ENCODE results near the gene UTP15.

Gene UTP15

GRCh38 chr5:73623060-73623459 lies 57.5 kb downstream of the UTP15 start:
- H3K27ac ChIP-seq (ENCODE audit: low read length, poor library complexity, severe bottlenecking) = no peak overlapping the region
- H3K23ac ChIP-seq (ENCODE audit: low read length in 2 of 2) = no peak overlapping the region
- no peak overlapping the region for H3K4me3 ChIP-seq (ENCODE audit: insufficient read depth in 1 of 2, low read depth in 1 of 2, low read length in 2 of 2)
- H4K91ac ChIP-seq (ENCODE audit: low read length) = no peak overlapping the region
- no peak overlapping the region for H2BK15ac ChIP-seq (ENCODE audit: low read depth, poor library complexity, severe bottlenecking)
- H2AK5ac ChIP-seq (ENCODE audit: low read length, severe bottlenecking) = no peak overlapping the region
- no peak for DNase-seq
- no peak overlapping the region for H3K9ac ChIP-seq (ENCODE audit: low read length)
- H3K4ac ChIP-seq (ENCODE audit: low read depth in 1 of 2, low read length in 2 of 2) = no peak overlapping the region
- no peaks in the 10 kb centered on the region for H3K79me1 ChIP-seq (replicated peaks; ENCODE audit: low read length, poor library complexity, severe bottlenecking)
- no peak overlapping the region for H3K14ac ChIP-seq (ENCODE audit: low read length in 2 of 2)
- H3K36me3 ChIP-seq (ENCODE audit: control insufficient read depth in 1 of 2, insufficient read depth in 2 of 2, low read depth in 1 of 2, low read length in 2 of 2) = no peaks in the 10 kb centered on the region
- H3K4me1 ChIP-seq (ENCODE audit: control insufficient read depth, insufficient read depth, low read depth, low read length) = peaks cover 4% of the 10 kb centered on the region
- H2BK120ac ChIP-seq (ENCODE audit: low read depth, low read length) = no peak overlapping the region
- H3K9me3 ChIP-seq (ENCODE audit: control insufficient read depth, low read length) = no peaks in the 10 kb centered on the region
- no peak overlapping the region for H2AFZ ChIP-seq (ENCODE audit: low read depth, low read length)
- no CpG with 5 or more reads among the region's 2 CpGs for WGBS
- H2BK5ac ChIP-seq (ENCODE audit: low read depth, low read length, poor library complexity, severe bottlenecking) = no peak overlapping the region
- H3K18ac ChIP-seq (ENCODE audit: low read depth in 1 of 2, low read length in 2 of 2) = no peak overlapping the region
- no peak overlapping the region for H4K8ac ChIP-seq (ENCODE audit: low read length)
- H3K4me2 ChIP-seq (ENCODE audit: low read length, poor library complexity, severe bottlenecking) = no peak overlapping the region
- peaks cover 0 to 16% of the 10 kb centered on the region in 2 experiments for H3K27me3 ChIP-seq (ENCODE audit: control insufficient read depth in 1 of 2, insufficient read depth in 1 of 2, low read length in 2 of 2)
- no peak overlapping the region for H2BK12ac ChIP-seq (ENCODE audit: low read length in 2 of 2)

- H3K4me3 ChIP-seq (ENCODE audit: insufficient read depth in 1 of 2, low read depth in 1 of 2, low read length in 2 of 2) = no peak overlapping the region
- H2BK15ac ChIP-seq (ENCODE audit: low read depth, poor library complexity, severe bottlenecking) = no peak overlapping the region
- H3K4ac ChIP-seq (ENCODE audit: low read depth in 1 of 2, low read length in 2 of 2) = no peak overlapping the region
- H3K27me3 ChIP-seq (ENCODE audit: control insufficient read depth in 1 of 2, insufficient read depth in 1 of 2, low read length in 2 of 2) = peaks cover 0 to 16% of the 10 kb centered on the region in 2 experiments
- no peak overlapping the region for H2AFZ ChIP-seq (ENCODE audit: low read depth, low read length)
- H3K9me3 ChIP-seq (ENCODE audit: control insufficient read depth, low read length) = no peaks in the 10 kb centered on the region
- peaks cover 4% of the 10 kb centered on the region for H3K4me1 ChIP-seq (ENCODE audit: control insufficient read depth, insufficient read depth, low read depth, low read length)
- 94% methylated on average over 2 of the region's 2 CpGs for WGBS
- no peak overlapping the region for H2BK12ac ChIP-seq (ENCODE audit: low read length in 2 of 2)
- no peaks in the 10 kb centered on the region for H3K79me1 ChIP-seq (replicated peaks; ENCODE audit: low read length, poor library complexity, severe bottlenecking)
- no peak overlapping the region for H3K9ac ChIP-seq (ENCODE audit: low read length)
- no peak overlapping the region for H3K23ac ChIP-seq (ENCODE audit: low read length in 2 of 2)
- no peak overlapping the region for H4K8ac ChIP-seq (ENCODE audit: low read length)
- H3K4me2 ChIP-seq (ENCODE audit: low read length, poor library complexity, severe bottlenecking) = no peak overlapping the region
- no peak for DNase-seq
- no peak overlapping the region for H2AK5ac ChIP-seq (ENCODE audit: low read length, severe bottlenecking)
- H3K14ac ChIP-seq (ENCODE audit: low read length in 2 of 2) = no peak overlapping the region
- no peak overlapping the region for H3K27ac ChIP-seq (ENCODE audit: low read length, poor library complexity, severe bottlenecking)
- H4K91ac ChIP-seq (ENCODE audit: low read length) = no peak overlapping the region
- no peaks in the 10 kb centered on the region for H3K36me3 ChIP-seq (ENCODE audit: control insufficient read depth in 1 of 2, insufficient read depth in 2 of 2, low read depth in 1 of 2, low read length in 2 of 2)
- no peak overlapping the region for H3K18ac ChIP-seq (ENCODE audit: low read depth in 1 of 2, low read length in 2 of 2)
- H2BK5ac ChIP-seq (ENCODE audit: low read depth, low read length, poor library complexity, severe bottlenecking) = no peak overlapping the region
- no peak overlapping the region for H2BK120ac ChIP-seq (ENCODE audit: low read depth, low read length)
Measured at GRCh38 chr5:73623901-73624404, 58.4 kb downstream of the UTP15 start.

- H2BK120ac ChIP-seq (ENCODE audit: low read depth, low read length) = no peak overlapping the region
- H4K8ac ChIP-seq (ENCODE audit: low read length) = no peak overlapping the region
- H3K36me3 ChIP-seq (ENCODE audit: control insufficient read depth in 1 of 2, insufficient read depth in 2 of 2, low read depth in 1 of 2, low read length in 2 of 2) = no peaks in the 10 kb centered on the region
- no peak overlapping the region for H3K23ac ChIP-seq (ENCODE audit: low read length in 2 of 2)
- H2AFZ ChIP-seq (ENCODE audit: low read depth, low read length) = no peak overlapping the region
- H2BK15ac ChIP-seq (ENCODE audit: low read depth, poor library complexity, severe bottlenecking) = no peak overlapping the region
- H2BK12ac ChIP-seq (ENCODE audit: low read length in 2 of 2) = peak overlapping the region in 1 of 2 experiments; percentile 79
- H3K4me3 ChIP-seq (ENCODE audit: insufficient read depth in 1 of 2, low read depth in 1 of 2, low read length in 2 of 2) = peak overlapping the region in 1 of 2 experiments; percentile 78
- H3K4ac ChIP-seq (ENCODE audit: low read depth in 1 of 2, low read length in 2 of 2) = no peak overlapping the region
- peak overlapping the region; percentile 73 for H3K9ac ChIP-seq (ENCODE audit: low read length)
- no peaks in the 10 kb centered on the region for H3K9me3 ChIP-seq (ENCODE audit: control insufficient read depth, low read length)
- 77% methylated on average over 4 of the region's 6 CpGs for WGBS
- peaks cover 0 to 21% of the 10 kb centered on the region in 2 experiments for H3K27me3 ChIP-seq (ENCODE audit: control insufficient read depth in 1 of 2, insufficient read depth in 1 of 2, low read length in 2 of 2)
- H3K4me2 ChIP-seq (ENCODE audit: low read length, poor library complexity, severe bottlenecking) = no peak overlapping the region
- no peak for DNase-seq
- peaks cover 4% of the 10 kb centered on the region for H3K4me1 ChIP-seq (ENCODE audit: control insufficient read depth, insufficient read depth, low read depth, low read length)
- H3K27ac ChIP-seq (ENCODE audit: low read length, poor library complexity, severe bottlenecking) = no peak overlapping the region
- no peak overlapping the region for H3K18ac ChIP-seq (ENCODE audit: low read depth in 1 of 2, low read length in 2 of 2)
- H4K91ac ChIP-seq (ENCODE audit: low read length) = no peak overlapping the region
- no peaks in the 10 kb centered on the region for H3K79me1 ChIP-seq (replicated peaks; ENCODE audit: low read length, poor library complexity, severe bottlenecking)
- no peak overlapping the region for H2BK5ac ChIP-seq (ENCODE audit: low read depth, low read length, poor library complexity, severe bottlenecking)
- H2AK5ac ChIP-seq (ENCODE audit: low read length, severe bottlenecking) = peak overlapping the region; percentile 8
- H3K14ac ChIP-seq (ENCODE audit: low read length in 2 of 2) = no peak overlapping the region
Measured at GRCh38 chr5:73624888-73625287, 59.3 kb downstream of the UTP15 start.

- Histone ChIP-seq H3K23ac (ENCODE audit: low read length in 2 of 2) (no peak overlapping the region), H4K91ac (ENCODE audit: low read length) (peak overlapping the region; percentile 84), H3K27me3 (ENCODE audit: control insufficient read depth in 1 of 2, insufficient read depth in 1 of 2, low read length in 2 of 2) (peaks cover 0 to 26% of the 10 kb centered on the region in 2 experiments), H3K4me2 (ENCODE audit: low read length, poor library complexity, severe bottlenecking) (peak overlapping the region; percentile 87), H3K4me1 (ENCODE audit: control insufficient read depth, insufficient read depth, low read depth, low read length) (peaks cover 4% of the 10 kb centered on the region), H4K8ac (ENCODE audit: low read length) (peak overlapping the region; percentile 84), H2AK5ac (ENCODE audit: low read length, severe bottlenecking) (no peak overlapping the region), H2AFZ (ENCODE audit: low read depth, low read length) (peak overlapping the region; percentile 80), H2BK120ac (ENCODE audit: low read depth, low read length) (peak overlapping the region; percentile 96), H3K14ac (ENCODE audit: low read length in 2 of 2) (no peak overlapping the region), H3K36me3 (ENCODE audit: control insufficient read depth in 1 of 2, insufficient read depth in 2 of 2, low read depth in 1 of 2, low read length in 2 of 2) (no peaks in the 10 kb centered on the region), H3K79me1 (replicated peaks; ENCODE audit: low read length, poor library complexity, severe bottlenecking) (no peaks in the 10 kb centered on the region), H2BK15ac (ENCODE audit: low read depth, poor library complexity, severe bottlenecking) (no peak overlapping the region), H3K4ac (ENCODE audit: low read depth in 1 of 2, low read length in 2 of 2) (peak overlapping the region; percentile 69 to 97), H2BK5ac (ENCODE audit: low read depth, low read length, poor library complexity, severe bottlenecking) (peak overlapping the region; percentile 93), H2BK12ac (ENCODE audit: low read length in 2 of 2) (peak overlapping the region in 1 of 2 experiments; percentile 56), H3K9me3 (ENCODE audit: control insufficient read depth, low read length) (no peaks in the 10 kb centered on the region), H3K27ac (ENCODE audit: low read length, poor library complexity, severe bottlenecking) (peak overlapping the region; percentile 15), H3K9ac (ENCODE audit: low read length) (peak overlapping the region; percentile 73), H3K18ac (ENCODE audit: low read depth in 1 of 2, low read length in 2 of 2) (peak overlapping the region; percentile 59 to 76), H3K4me3 (ENCODE audit: insufficient read depth in 1 of 2, low read depth in 1 of 2, low read length in 2 of 2) (peak overlapping the region; percentile 78 to 80)
- WGBS = 23% methylated on average over 19 of the region's 33 CpGs
- no peak for DNase-seq
Measured at GRCh38 chr5:73625372-73625943, 59.9 kb downstream of the UTP15 start.
